ENCODE data around the gene BAHCC1. TPM values are rescaled to one million over a fixed set of nuclear protein-coding genes. Genes with fewer than 3 reads are reported as not detected.
A peak's percentile ranks its signal among the peaks of the same experiment; 100 is the strongest.

The BAHCC1 gene
- total RNA-seq, 6 donors from 2014 or later = 8.2 to 81.7 (median 21.0) TPM

DNA sequence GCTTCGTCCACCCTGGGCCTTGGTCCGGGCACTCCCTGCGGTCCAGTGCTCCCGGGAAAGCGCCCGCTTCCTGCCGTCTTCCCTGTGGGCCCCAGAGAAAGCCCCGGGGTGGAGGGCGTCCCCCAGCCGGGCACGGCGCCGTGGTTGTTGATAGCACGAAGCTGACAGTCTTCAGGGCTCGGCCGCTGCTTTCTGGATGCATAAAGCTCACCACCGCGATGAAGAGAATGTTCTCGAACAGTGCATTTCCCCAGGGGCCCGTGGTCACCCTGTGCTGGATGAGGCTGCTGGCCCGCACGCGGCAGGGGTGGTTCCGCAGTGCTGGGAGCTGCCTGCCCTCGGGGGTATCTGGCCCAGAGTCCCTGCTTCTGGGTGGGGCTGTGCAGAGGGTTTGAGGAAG is 53.2 kb downstream of the BAHCC1 start:
- DNase-seq (peak in 1 of 2 donors; percentile 81), ATAC-seq (ENCODE audit: low FRiP score in 2 of 2) (no peak)
- 60 to 94% methylated on average over 1 to 24 of the region's 25 CpGs for WGBS, 2 donors

GRCh38 chr17:81448950-81449349 is 53.7 kb downstream of the BAHCC1 start:
- H3K4me1 ChIP-seq = peaks cover 0 to 5% (median 3%) of the 10 kb centered on the region in 4 donors
- ATAC-seq (ENCODE audit: low FRiP score in 2 of 2) (no peak), DNase-seq (no peak)
- no peaks in the 10 kb centered on the region for H3K9me3 ChIP-seq
- H3K4me3 ChIP-seq = no peak overlapping the region
- no peak overlapping the region for H3K27ac ChIP-seq
- 75 to 96% methylated on average over 9 to 10 of the region's 12 CpGs for WGBS, 2 donors
- H3K27me3 ChIP-seq = no peaks in the 10 kb centered on the region
- H3K36me3 ChIP-seq = peaks cover 0 to 8% (median 2%) of the 10 kb centered on the region in 4 donors
- no peak for TF ChIP-seq POLR2A (IDR thresholded peaks at IDR 0.05)
- no peak for TF ChIP-seq EP300 (IDR thresholded peaks at IDR 0.05)

More for the DNA sequence above, 53.2 kb downstream of the BAHCC1 start:
- TF ChIP-seq EP300 (IDR thresholded peaks at IDR 0.05) (no peak), CTCF (IDR thresholded peaks at IDR 0.05) (no peak), POLR2AphosphoS5 (IDR thresholded peaks at IDR 0.05) (no peak), POLR2A (IDR thresholded peaks at IDR 0.05) (no peak)
- Histone ChIP-seq H3K9me3 (no peaks in the 10 kb centered on the region), H3K27ac (no peak overlapping the region), H3K36me3 (peaks cover 0 to 12% (median 5%) of the 10 kb centered on the region in 4 donors), H3K4me3 (no peak overlapping the region), H3K4me1 (peaks cover 0 to 1% (median 0%) of the 10 kb centered on the region in 4 donors), H3K27me3 (no peaks in the 10 kb centered on the region)

DNA sequence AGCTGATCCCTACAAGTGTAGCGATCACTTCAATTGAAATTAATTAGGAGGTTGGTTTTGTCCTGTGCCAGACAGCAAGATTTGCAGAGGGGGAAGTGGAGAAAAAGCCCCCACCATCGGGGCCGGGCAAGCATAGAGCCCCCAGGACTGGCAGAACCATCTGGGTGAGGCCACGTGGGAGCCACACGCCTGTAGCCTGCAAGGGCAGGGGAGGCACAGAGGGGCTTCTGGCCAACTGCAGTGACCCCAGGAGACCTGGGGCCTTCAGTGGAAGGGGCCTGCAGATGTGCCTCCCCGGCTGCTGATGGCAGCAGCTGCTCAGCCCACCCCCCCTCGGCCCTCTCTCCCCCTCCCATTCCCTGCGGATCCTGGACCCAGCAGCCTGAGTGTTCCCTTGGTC is 54.1 kb downstream of the BAHCC1 start:
- ATAC-seq (ENCODE audit: low FRiP score in 2 of 2) = no peak
- Histone ChIP-seq H3K9me3 (no peaks in the 10 kb centered on the region), H3K4me3 (no peak overlapping the region), H3K4me1 (peaks cover 0 to 5% (median 3%) of the 10 kb centered on the region in 4 donors), H3K27me3 (no peaks in the 10 kb centered on the region), H3K36me3 (peaks cover 0 to 8% (median 2%) of the 10 kb centered on the region in 4 donors), H3K27ac (no peak overlapping the region)
- DNase-seq = no peak
- TF ChIP-seq POLR2A (IDR thresholded peaks at IDR 0.05) = no peak
- no peak for TF ChIP-seq CTCF (IDR thresholded peaks at IDR 0.05)
- TF ChIP-seq POLR2AphosphoS5 (IDR thresholded peaks at IDR 0.05) = no peak
- TF ChIP-seq EP300 (IDR thresholded peaks at IDR 0.05) = no peak
- 73 to 86% methylated on average over 4 to 6 of the region's 8 CpGs for WGBS, 2 donors

- TF ChIP-seq POLR2AphosphoS5 (IDR thresholded peaks at IDR 0.05) (no peak), EP300 (IDR thresholded peaks at IDR 0.05) (no peak), CTCF (IDR thresholded peaks at IDR 0.05) (no peak), POLR2A (IDR thresholded peaks at IDR 0.05) (no peak)
- DNase-seq (peak in 1 of 2 donors; percentile 80), ATAC-seq (ENCODE audit: low FRiP score in 2 of 2) (no peak)
- WGBS, 2 donors = 99% methylated on average over 11 to 19 of the region's 26 CpGs
- H3K4me1 ChIP-seq = peaks cover 0 to 5% (median 3%) of the 10 kb centered on the region in 4 donors
- no peaks in the 10 kb centered on the region for H3K27me3 ChIP-seq
- H3K9me3 ChIP-seq = no peaks in the 10 kb centered on the region
- no peak overlapping the region for H3K27ac ChIP-seq
- H3K4me3 ChIP-seq = no peak overlapping the region
- H3K36me3 ChIP-seq = peaks cover 0 to 10% (median 4%) of the 10 kb centered on the region in 4 donors
Observed at GRCh38 chr17:81451823-81452222, 56.6 kb downstream of the BAHCC1 start.

- no peak overlapping the region for H3K27ac ChIP-seq
- H3K4me3 ChIP-seq = no peak overlapping the region
- peaks cover 0 to 5% (median 3%) of the 10 kb centered on the region in 4 donors for H3K4me1 ChIP-seq
- no peak for TF ChIP-seq EP300 (IDR thresholded peaks at IDR 0.05)
- no peak for TF ChIP-seq POLR2AphosphoS5 (IDR thresholded peaks at IDR 0.05)
- no peak for TF ChIP-seq CTCF (IDR thresholded peaks at IDR 0.05)
- no peak for TF ChIP-seq POLR2A (IDR thresholded peaks at IDR 0.05)
- peaks cover 0 to 10% (median 4%) of the 10 kb centered on the region in 4 donors for H3K36me3 ChIP-seq
- no peaks in the 10 kb centered on the region for H3K9me3 ChIP-seq
- no peaks in the 10 kb centered on the region for H3K27me3 ChIP-seq
- WGBS, 2 donors = 90% methylated on average over 23 of the region's 23 CpGs; no CpG with 5 or more reads in 1 of the 2 donors
- DNase-seq = no peak
- ATAC-seq (ENCODE audit: low FRiP score in 2 of 2) = no peak
Observed at GRCh38 chr17:81452551-81452950, 57.3 kb downstream of the BAHCC1 start.
